HG03095 (cell line): Measurements from ENCODE around the gene FAM89B.

ENCODE experiments used
- ATAC-seq: cut with Tn5 transposase; IDR thresholded peaks from one replicate; pipeline ENCODE4 v1.9.1; 2021; ENCODE audit warnings: moderate library complexity; ENCODE audit not compliant: unreplicated experiment

FAM89B gene

DNA sequence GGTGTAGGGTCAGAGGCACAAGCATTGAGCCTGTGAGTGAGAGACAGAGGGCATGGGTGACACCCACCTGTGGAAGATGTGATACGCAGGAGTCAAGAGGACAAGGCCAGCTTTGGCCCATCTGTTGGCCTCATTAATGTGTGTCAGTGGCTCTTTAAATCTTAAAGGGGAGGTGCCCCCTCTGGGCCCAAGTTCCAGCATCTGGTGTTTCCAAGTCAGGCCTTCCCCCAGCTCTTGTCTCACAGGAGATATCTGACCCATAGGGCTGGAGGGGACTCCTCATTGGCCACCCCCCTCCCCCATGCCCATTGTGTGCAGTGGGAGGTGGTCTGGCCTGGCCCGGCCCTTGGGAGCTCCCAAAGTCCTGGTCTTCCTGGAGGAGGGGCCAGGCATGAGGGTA is 14.3 kb downstream of the FAM89B start:
- no peak for ATAC-seq

DNA sequence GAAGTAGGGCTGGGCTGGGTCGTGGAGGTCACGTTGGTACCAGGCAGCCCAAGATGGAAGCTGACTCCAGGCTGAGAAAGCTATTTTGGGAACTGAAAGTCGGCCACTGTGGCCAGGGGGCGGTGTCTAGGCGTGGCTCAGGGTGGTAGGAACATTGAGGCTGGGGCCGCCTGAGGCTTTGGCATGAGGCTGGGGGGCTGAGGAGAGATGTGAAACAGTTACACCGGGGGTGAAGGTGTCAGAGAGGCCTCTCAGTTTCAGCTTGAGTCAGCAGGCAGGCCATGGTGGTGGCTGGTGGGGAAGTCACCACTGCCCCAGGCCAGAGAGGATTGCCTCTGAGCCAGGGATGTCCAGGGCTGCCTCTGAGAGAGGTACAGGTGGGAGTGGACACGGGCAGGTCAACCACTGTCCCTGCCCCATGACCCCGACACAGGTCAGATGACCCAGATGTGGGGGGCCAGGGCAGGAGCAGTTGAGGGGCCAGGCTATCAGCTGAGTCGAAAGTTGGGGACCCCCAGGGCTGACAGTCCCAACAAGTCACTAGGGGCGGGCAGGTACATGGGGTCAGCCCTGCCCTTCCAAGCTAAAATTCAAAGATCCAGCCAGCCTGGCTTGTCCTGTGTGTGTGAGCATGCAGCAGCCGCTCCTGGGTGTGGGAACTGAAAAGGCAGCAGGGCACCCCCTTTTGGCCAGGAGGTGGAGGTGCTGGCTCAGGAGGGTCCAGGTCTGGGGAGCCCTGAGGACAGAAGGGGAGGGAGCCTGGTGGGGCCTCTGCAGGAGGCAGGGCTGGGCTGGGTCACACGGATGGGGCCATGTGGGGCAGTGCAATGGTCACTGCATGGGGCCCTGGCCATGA is 16.1 kb downstream of the FAM89B start:
- ATAC-seq = peak; percentile 71

DNA sequence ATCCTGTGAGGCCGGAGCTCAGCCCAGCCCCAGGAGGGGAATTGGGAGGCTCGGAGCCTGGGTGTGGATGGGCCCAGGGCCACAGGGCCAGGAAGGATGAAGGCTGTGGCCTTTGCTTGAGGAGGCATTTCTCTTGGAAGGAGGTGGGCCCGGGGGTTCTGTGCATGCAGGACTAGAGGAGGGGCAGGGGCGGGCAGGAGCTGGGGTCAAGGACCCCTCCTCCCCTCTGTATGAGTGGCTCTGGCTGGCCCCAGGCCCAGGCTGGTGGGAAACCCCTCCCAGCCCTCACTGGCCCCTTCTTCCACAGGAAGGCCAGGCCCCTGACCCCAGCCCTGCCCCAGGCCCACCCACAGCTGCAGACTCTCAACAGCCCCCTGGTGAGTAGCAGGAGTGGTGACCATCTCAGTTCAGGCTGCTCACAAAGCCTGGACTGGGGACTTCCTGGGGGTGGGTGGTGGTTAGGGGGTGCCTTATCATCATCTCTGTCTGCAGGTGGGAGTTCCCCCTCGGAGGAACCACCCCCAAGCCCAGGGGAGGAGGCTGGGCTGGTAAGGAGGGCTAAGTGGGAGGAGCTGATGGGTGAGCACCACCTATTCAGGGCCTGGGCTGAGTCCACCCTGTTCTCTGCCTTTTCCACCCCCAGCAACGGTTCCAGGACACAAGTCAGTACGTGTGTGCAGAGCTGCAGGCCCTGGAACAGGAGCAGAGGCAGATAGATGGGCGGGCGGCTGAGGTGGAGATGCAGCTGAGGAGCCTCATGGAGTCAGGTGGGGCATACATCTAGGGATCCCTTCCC is 17.3 kb downstream of the FAM89B start:
- ATAC-seq = no peak

DNA sequence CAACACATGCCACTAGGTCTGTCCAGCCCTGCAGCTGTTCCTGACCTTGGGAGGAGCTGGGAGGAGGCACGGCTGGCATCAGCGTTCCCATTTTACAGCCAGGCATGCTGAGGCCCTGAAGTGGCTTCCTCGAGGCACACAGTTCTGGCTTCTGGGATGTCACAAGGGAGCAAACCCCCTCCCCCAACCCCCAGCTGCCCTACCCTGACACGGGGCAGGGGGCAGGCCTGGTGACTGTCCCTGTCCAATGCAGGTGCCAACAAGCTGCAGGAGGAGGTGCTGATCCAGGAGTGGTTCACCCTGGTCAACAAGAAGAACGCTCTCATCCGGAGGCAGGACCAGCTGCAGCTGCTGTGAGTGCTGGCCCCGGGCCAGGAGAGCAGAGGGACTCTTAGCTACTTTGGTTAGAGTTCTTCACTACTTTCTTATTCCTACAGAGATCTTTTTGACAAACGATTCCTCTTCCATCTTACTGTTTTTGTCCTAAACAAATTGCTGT is 18.0 kb downstream of the FAM89B start:
- ATAC-seq = no peak

DNA sequence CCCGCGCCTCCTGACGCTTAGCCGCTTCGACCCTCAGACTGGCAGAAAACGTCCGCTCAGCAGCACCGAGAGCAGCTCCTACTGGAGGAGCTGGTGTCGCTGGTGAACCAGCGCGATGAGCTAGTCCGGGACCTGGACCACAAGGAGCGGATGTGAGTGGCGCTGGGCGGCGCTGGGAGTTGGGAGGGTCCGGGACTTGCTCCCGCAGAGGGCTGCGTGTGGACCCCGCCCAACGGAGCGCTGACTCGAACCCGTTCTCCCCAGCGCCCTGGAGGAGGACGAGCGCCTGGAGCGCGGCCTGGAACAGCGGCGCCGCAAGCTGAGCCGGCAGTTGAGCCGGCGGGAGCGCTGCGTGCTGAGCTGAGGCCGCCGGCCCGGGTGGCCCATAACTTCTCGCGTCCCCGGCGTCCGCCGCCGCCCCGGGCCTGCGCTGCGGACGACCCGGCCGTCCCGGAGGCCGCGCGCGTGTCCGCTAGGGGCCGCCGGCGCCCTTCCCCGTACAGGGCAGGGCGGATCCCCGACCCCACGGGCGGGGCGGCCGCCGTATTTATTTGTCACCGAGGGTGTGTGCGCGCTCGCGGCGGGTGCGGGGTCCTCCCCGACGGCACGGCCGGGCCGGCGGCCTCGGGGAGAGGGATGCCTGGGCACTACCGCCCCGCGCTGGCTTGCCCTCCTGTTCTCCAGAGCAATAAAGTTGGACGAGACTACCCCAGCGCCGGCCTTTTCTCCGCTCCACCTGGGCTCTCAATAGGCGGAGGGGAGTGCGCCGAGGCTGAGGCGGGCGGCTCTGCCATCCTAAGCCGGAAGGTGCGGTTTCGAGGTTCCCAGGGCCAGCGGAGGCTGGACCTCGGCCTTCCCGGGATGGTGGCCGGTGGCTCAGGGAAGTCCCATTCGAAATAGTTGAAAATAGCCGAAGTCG is 19.9 kb downstream of the FAM89B start:
- ATAC-seq = no peak

DNA sequence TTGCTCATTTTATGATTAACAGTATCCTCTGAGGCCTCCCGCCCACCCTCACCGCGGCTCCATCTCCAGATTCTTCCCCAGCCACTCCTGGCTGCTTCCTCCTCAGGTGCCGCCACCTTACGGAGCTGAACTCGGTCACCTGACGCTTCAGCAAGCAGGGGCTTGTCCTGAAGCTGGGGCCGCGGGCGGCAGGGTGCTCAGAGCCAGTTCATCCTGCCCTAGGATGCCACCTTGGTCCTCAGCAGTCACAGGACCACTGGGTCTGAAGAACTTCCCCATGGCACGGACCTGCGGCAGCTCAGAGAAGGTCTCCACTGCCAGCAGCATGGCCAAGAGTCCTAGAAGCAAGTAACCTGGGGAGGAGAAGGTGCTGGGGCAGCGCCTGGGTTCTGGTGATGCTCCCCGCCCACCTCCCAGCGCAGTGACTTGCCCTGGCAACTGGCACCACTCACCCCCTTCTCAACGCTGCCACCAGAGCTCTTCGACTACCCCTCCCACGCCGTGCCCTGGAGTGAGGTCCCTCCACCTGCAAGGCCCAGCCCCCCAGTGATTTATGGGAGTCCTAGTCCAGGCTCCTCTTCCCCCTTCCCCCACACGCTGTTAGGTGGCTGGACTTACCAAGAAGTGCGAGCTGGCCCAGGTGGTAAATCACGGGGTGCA is 20.6 kb downstream of the FAM89B start:
- ATAC-seq = no peak

DNA sequence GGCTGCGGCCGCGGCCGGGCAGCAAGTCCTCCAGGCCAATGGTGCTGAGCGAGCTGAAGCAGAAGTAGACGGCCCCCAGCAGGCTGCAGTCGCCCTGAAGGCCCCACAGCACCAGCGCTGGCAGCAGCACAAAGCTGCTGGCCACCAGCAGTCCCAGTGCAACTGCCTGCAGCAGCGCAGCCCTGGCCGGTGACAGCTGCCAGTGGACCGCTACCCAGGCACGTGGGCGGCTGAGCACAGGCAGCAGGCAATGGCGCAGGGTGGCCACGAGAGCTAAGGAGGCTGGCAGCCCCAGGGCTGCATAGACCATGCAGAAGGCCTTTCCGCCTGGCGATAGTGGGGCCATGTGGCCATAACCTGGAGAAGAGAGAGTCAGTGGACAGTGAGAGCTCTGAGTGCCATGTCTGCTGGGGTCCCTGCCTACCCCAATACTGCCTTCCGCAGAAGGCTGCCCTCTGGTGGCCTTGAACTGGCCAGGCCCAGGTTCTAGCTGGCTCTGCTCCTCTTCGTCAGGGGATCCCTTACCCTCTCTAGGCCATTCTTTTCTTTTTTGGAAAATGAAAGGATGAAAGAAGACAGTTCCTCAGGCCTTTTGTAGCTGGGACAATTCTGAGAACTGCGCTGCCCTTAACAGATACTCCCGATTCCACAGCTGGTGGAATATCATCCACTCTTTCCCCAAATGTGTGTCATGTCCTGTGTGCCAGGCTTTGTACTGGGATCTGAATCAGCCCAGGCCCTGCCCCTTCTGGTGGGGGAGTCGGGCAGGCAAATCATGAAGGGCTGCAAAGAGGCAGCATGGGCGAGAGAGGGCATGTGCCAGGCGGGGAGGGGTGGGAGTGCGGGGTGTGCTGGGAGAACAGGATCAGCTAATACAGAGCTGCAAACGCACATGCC is 21.4 kb downstream of the FAM89B start:
- ATAC-seq = no peak

DNA sequence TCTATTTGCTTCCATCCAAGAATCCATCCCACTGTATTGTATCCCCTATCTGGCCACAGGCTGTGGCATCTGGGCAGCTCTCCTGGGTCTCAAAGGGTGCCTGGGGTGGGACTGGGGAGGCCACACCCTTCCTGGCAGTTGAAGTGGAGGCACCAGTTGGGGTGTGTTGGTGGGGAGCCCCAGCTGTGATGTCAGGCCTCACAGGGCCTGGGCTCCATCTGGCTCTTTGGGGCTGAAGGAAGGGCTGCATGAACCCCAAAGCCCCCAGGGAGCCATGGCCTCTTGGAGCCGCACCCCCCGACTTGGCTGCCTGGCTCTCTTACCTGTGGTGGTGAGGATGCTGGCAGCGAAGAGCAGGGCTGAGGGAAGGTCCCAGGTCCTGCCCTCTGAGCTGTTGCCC is 22.8 kb downstream of the FAM89B start:
- ATAC-seq = no peak

DNA sequence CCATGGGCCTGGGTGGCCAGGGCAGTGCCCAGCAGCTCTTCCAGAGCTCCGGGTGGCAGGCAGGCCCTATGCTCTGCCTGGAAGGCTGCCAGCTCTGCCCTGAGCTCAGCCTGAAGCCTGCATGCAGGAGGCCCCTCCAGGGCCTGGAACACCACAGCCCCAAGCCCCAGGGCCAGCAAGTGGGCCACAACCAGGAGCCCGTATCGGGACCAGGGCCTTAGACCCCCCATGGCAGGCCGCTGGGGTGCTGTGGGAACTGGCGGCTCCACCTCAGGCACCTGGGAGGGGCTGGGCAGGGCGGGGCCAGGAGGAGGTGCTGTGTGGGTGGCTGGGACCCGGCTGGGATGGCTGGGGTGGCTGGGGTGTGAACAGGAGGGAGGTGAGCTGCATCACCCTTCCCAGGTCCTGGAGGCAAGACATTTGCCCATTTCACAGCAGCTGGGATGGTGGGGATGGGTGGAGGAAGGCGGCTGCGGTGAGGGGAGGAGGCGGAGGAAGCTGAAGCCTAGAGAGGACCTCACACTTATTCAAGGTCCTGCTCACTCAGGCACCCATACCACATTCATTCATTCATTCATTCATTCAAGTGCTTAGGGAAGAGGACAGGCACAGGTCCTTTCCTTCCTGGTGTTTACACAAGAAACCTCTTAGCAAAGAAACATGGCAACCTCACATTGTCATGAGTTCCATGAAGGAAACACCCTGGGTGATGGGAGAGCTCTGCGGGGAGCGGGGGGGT is 23.4 kb downstream of the FAM89B start, which contains the start of gene KCNK7:
Gene KCNK7, minus strand, starts transcription at position 258 of the 739 bp plus-strand sequence. Its CDS starts 28 bp downstream, at position 230.
- no peak for ATAC-seq

DNA sequence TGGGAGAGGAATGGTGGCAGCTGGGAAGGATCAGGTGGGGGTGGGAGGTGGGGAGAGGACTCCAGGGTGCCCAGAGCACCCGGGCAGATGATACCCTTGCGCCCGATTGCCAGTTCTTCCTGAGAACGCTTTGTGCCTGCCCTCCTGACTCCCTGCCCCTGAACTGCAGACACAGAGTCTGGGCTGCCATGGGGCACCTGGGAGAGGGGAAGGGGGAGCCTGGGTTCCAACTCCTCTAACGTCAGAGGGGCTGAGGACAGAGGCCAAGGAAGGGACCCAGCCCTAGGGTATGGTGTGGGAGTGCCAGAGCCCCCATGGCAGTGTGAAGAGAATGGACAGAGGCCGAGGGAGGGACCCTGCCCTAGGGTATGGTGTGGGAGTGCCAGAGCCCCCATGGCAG is 24.2 kb downstream of the FAM89B start:
- ATAC-seq = no peak

DNA sequence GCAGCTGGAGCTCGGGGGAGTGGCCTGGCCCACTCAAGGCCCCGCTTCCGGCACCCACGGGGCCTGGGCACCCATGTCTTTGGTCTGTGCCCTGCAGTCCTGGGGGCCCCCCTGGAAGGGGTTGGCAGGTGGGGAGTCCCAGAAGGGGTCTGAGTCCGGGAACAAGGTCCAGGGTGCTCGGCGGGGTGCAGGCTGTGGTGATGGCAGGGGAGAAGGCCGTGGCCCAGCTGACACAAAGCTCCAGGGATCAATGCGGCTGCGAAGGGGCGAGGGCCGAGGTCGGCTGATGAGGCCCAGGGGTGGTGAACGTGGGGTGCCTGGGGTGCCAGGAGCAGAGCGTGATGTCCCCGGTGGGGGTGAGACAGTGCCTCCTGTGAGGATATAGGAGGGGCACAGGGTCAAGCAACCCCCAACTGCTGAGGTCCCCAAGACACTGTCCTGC is 25.9 kb downstream of the FAM89B start:
- no peak for ATAC-seq

DNA sequence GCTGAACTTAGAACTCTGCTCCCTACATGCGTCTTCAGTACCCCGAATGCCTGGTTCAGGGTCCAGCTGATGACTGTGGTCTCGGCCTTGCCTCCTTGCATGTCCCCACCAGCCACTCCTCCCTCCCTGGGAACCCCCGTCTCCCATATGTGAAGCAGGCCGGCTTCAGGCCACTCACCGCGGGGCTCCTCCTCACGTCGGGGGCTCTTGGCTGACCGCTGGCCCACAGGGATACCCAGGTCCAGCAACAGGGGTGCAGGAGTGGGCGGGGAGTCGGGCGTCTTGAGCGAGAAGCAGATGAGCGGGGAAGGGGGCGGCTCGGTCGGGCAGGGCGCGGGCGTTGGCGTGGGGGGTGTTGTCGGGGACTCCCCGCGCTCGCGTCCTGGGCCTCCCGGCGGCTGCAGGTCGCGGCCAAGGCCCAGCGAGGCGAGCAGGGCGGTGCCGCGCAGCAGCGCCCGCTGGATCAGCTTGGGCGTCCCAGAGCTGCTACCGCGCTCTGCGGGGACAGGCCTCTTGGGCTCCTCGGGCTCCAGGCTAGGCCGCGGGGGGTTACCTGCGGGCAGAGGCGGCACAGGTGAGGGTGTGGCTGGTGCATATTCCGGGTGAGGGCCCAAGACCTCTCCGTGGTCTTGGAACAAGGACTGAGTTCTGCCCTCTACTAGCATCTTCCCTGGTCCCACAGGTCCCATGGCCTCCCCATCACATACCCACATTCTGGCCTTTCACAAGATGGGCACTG is 27.0 kb downstream of the FAM89B start:
- no peak for ATAC-seq

DNA sequence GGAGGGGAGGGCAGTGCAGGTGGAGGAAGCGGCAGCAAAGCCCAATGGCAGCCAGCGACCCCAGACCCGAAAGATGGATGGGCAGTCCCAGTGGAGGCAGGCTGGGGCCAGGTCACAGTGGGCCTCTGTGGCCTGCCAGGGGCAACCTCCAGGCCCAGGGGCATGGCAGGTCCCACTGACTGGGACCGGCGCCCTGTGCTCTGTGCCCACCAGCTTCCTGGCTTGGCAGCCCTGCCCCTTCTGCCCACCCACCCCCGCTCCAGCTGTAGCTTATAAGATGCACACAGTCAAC is 27.6 kb downstream of the FAM89B start:
- ATAC-seq = no peak

DNA sequence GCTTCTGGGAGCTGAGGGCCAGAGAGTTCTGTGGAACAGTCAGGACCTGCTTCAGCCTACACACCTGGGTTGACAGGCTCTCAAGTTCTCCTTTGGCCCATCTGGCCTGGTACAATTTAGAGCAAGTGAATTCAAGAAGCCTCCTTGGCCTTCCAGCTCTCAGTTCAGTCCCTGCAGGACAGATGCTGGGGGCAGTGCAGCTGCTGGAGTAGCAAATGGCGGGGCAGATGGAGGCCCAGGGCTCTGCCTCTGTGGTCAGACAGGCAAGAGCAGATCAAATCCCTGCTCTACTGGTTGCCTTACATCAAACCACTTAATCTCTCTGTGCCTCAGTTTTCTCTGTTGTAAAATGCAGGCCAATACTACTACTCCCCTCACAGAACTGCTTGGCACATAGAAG is 31.9 kb downstream of the FAM89B start:
- ATAC-seq = no peak

DNA sequence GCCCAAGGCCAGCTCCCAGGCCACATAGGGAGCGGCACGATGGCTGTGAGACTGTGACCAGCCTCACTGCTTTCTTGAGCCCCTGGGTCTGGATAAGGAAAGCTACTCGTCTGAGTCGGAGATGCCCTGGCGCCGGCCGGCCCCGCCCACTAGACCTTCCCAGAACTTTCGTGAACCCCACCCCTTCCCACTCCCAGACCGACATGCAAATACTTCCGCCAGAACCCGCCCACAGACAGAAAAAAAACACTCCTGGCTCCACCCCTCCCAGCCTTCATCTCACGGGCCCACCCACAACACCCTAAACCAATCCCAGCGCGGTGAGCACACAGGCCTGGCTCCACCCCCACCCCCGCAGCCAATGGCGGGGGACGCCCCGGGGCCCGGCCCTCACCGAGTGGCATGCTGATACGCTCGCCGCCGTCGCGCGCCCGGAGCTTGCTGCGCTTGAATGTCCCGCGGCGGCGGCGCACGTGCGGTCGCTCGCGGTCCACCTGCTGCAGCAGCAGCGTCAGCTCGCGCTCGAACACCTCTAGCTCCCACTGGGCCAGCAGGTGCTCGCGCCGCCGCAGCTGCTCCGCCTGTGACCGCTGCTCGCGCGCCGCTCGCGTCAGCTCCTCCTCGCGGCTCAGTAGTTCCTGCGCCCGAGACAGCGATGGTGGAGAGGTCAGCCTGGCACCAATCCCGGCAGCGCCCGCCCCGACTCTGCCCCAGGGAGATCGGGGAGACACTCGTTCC is 34.7 kb downstream of the FAM89B start:
- no peak for ATAC-seq

DNA sequence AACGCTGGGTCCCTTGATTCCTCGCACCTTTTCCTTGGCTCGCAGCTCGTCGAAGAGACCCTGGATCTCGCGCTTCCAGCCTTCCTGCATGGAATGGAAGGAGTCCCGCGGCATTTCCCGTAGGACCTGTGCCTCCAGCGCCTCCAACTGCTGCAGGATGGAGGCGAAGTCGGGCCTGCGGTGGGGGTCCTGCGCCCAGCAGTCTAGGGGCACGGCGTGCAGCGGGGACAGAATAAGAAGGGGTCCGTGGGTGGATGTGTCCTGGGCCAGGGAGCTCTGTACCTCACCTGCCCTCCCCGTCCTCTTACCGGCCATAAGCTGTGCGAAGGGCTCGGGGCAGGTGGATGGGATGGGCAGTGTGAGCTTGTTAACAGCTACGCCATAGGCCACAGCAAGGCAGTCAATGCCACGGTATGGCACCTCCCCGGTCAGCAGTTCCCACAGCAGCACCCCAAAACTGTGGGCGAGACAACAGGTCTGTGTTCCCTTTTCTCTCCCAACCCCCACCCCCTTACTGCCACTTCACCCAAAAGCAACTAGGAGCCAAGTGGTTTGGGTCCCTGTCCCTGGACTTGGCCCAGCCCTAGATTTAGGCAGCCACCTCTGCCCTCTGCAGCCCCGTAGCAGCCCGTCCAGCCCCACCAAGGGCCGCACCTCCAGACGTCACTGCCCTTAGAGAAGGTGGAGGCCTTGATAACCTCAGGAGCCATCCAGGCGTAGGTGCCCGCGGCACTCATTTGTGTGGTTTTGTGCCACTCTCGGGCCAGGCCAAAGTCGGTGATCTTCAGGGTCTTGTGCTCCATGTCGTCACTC is 35.5 kb downstream of the FAM89B start:
- ATAC-seq = no peak

DNA sequence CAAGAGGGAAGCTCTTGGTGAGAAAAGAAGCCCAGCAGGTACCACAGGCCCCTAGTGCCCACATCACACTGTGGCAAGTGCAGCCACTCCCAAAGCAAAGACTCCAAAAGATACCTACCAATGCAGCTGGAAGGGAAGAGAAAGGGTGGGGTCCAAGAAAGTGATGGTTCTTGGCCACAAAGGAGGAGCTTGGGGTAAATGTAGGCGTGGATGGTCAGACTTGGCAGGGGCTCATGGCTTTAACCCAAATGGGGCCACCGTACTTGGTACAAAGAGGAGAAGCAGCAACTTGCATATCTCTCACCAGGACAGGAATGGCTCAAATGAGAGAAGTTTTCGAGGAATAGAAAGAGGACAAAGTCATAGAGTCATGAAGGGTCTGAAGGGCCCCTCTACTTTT is 36.9 kb downstream of the FAM89B start:
- ATAC-seq = no peak
